ENCODE data around the gene NTN3. TPM values are rescaled to one million over a fixed set of nuclear protein-coding genes. Genes with fewer than 3 reads are reported as not detected.

NTN3 gene
- total and polyA plus RNA-seq, 2 experiments from 2014 or later: 2.4 to 4.8 TPM

GRCh38 chr16:2473446-2473926 lies 2.4 kb downstream of the NTN3 start:
- Histone ChIP-seq H3K27ac (no peak overlapping the region), H3K36me3 (replicated peaks; ENCODE audit: insufficient read depth, low read depth) (no peaks in the 10 kb centered on the region), H4K20me1 (ENCODE audit: insufficient read depth, poor library complexity, severe bottlenecking) (peaks cover 23% of the 10 kb centered on the region), H3K4me2 (peak overlapping the region; percentile 98), H3K9me3 (ENCODE audit: low read depth) (no peaks in the 10 kb centered on the region), H3K79me2 (peaks cover 36% of the 10 kb centered on the region), H3K27me3 (peaks cover 8% of the 10 kb centered on the region), H3K4me3 (no peak overlapping the region), H3K9me2 (replicated peaks; ENCODE audit: insufficient read depth) (no peaks in the 10 kb centered on the region), H2AFZ (no peak overlapping the region), H3K4me1 (ENCODE audit: insufficient read depth) (peaks cover 72% of the 10 kb centered on the region)
- TF ChIP-seq EZH2 (IDR thresholded peaks at IDR 0.05; ENCODE audit: borderline replicate concordance) (no peak), CTCF (IDR thresholded peaks at IDR 0.05; ENCODE audit: poor library complexity) (no peak), EZH2phosphoT487 (IDR thresholded peaks at IDR 0.05; ENCODE audit: low read depth, severe bottlenecking, unreplicated experiment) (no peak)
- 5% methylated on average over 30 of the region's 49 CpGs for WGBS (ENCODE audit: low lambda C conversion rate, missing lambda C conversion rate)
- no peak for DNase-seq (ENCODE audit: low spot score)

- Histone ChIP-seq H2AFZ (peak overlapping the region; percentile 73), H3K9me3 (ENCODE audit: low read depth) (no peaks in the 10 kb centered on the region), H3K79me2 (peaks cover 43% of the 10 kb centered on the region), H3K4me2 (peak overlapping the region; percentile 98), H3K27ac (peak overlapping the region; percentile 82), H3K27me3 (peaks cover 8% of the 10 kb centered on the region), H3K4me3 (peak overlapping the region; percentile 57), H3K36me3 (replicated peaks; ENCODE audit: insufficient read depth, low read depth) (no peaks in the 10 kb centered on the region), H3K4me1 (ENCODE audit: insufficient read depth) (peaks cover 65% of the 10 kb centered on the region), H4K20me1 (ENCODE audit: insufficient read depth, poor library complexity, severe bottlenecking) (peaks cover 23% of the 10 kb centered on the region), H3K9me2 (replicated peaks; ENCODE audit: insufficient read depth) (no peaks in the 10 kb centered on the region)
- TF ChIP-seq EZH2phosphoT487 (IDR thresholded peaks at IDR 0.05; ENCODE audit: low read depth, severe bottlenecking, unreplicated experiment): no peak
- TF ChIP-seq EZH2 (IDR thresholded peaks at IDR 0.05; ENCODE audit: borderline replicate concordance): no peak
- peak; percentile 29 for TF ChIP-seq CTCF (IDR thresholded peaks at IDR 0.05; ENCODE audit: poor library complexity)
- peak; percentile 84 for DNase-seq (ENCODE audit: low spot score)
- 2% methylated on average over 48 of the region's 100 CpGs for WGBS (ENCODE audit: low lambda C conversion rate, missing lambda C conversion rate)
These were observed 3.1 kb downstream of the NTN3 start for GRCh38 chr16:2473999-2474876.

GRCh38 chr16:2474877-2475412 lies 3.8 kb downstream of the NTN3 start, which contains the start of gene TBC1D24:
TBC1D24 (plus strand) TSS chr16:2475127; CDS start chr16:2496149, 21,022 bp downstream.
- no peaks in the 10 kb centered on the region for H3K9me3 ChIP-seq (ENCODE audit: low read depth)
- DNase-seq (ENCODE audit: low spot score): peak; percentile 95
- peaks cover 57% of the 10 kb centered on the region for H3K4me1 ChIP-seq (ENCODE audit: insufficient read depth)
- peak within 1 kb of the TSS; percentile 99 for H3K4me2 ChIP-seq
- H3K36me3 ChIP-seq (replicated peaks; ENCODE audit: insufficient read depth, low read depth): no peaks in the 10 kb centered on the region
- WGBS (ENCODE audit: low lambda C conversion rate, missing lambda C conversion rate): under 1% methylated on average over 23 of the region's 77 CpGs
- H3K4me3 ChIP-seq: peak within 1 kb of the TSS; percentile 83
- H3K9me2 ChIP-seq (replicated peaks; ENCODE audit: insufficient read depth): no peaks in the 10 kb centered on the region
- peaks cover 4% of the 10 kb centered on the region for H3K27me3 ChIP-seq
- H2AFZ ChIP-seq: peak within 1 kb of the TSS; percentile 73
- peak within 1 kb of the TSS; percentile 82 for H3K27ac ChIP-seq
- H3K79me2 ChIP-seq: peaks cover 50% of the 10 kb centered on the region
- peaks cover 23% of the 10 kb centered on the region for H4K20me1 ChIP-seq (ENCODE audit: insufficient read depth, poor library complexity, severe bottlenecking)
- TF ChIP-seq CTCF (IDR thresholded peaks at IDR 0.05; ENCODE audit: poor library complexity): no peak

Data from hepatocyte (in vitro differentiated cells).